ENCODE results near the gene ECT2.

GRCh38 chr3:172787019-172787418 is 36.5 kb downstream of the ECT2 start:
- no peak for TF ChIP-seq CTCF (optimal IDR thresholded peaks at IDR 0.05 in 1 of 3, IDR thresholded peaks at IDR 0.05 in 1 of 3, conservative IDR thresholded peaks at IDR 0.05 in 1 of 3; ENCODE audit: extremely low read depth in 1 of 3, insufficient read depth in 2 of 3, low read length in 3 of 3)
- no peak for TF ChIP-seq EZH2 (IDR thresholded peaks at IDR 0.05; ENCODE audit: low read length)

All from keratinocyte (primary cell).